ENCODE measurements around the gene UQCC2. TPM values are rescaled to one million over a fixed set of nuclear protein-coding genes. Genes with fewer than 3 reads are reported as not detected.

UQCC2 gene
- total RNA-seq, 1 donor from 2014 or later = 68.9 TPM

- no peaks in the 10 kb centered on the region for H3K36me3 Mint-ChIP-seq (ENCODE audit: unreplicated experiment)
- TF ChIP-seq CTCF (IDR thresholded peaks at IDR 0.05) = peak; percentile 95
- no peaks in the 10 kb centered on the region for H3K9me3 Mint-ChIP-seq (ENCODE audit: unreplicated experiment)
- peak; percentile 89 for DNase-seq (ENCODE audit: extremely low spot score, unreplicated experiment)
- H3K27me3 Mint-ChIP-seq (ENCODE audit: unreplicated experiment) = no peaks in the 10 kb centered on the region
- peak overlapping the region; percentile 93 for H3K27ac Mint-ChIP-seq (ENCODE audit: unreplicated experiment)
- peaks cover 52% of the 10 kb centered on the region for H3K4me1 Mint-ChIP-seq (ENCODE audit: unreplicated experiment)
- no peak overlapping the region for H3K4me3 Mint-ChIP-seq (ENCODE audit: unreplicated experiment)
Observed at GRCh38 chr6:33744001-33744848, 32.7 kb upstream of the UQCC2 start.

DNA sequence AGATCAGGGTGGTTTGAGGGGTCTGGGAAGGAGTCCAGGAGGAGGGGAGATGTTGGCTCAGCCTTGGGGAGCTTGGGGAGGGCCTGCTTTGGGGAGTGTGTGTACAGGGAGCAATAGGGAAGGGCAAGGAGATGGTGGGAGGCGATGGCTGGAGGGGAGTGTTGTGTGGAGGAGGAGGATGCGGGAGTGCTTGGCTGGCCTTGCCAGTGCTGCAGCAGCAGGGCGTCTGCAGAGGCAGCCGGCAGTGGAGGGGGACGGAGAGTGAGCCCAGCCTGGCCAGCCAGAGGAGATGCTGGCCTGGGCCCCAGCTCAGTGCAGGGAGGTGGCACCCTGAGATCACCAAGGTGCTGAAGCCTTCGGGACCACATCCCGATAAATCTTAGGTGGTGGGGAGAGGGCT is 31.3 kb upstream of the UQCC2 start:
- peaks cover 42% of the 10 kb centered on the region for H3K4me1 Mint-ChIP-seq (ENCODE audit: unreplicated experiment)
- H3K27me3 Mint-ChIP-seq (ENCODE audit: unreplicated experiment) = no peaks in the 10 kb centered on the region
- H3K27ac Mint-ChIP-seq (ENCODE audit: unreplicated experiment) = no peak overlapping the region
- no peak for DNase-seq (ENCODE audit: extremely low spot score, unreplicated experiment)
- no peak overlapping the region for H3K4me3 Mint-ChIP-seq (ENCODE audit: unreplicated experiment)
- no peaks in the 10 kb centered on the region for H3K36me3 Mint-ChIP-seq (ENCODE audit: unreplicated experiment)
- H3K9me3 Mint-ChIP-seq (ENCODE audit: unreplicated experiment) = no peaks in the 10 kb centered on the region
- TF ChIP-seq CTCF (IDR thresholded peaks at IDR 0.05) = no peak

GRCh38 chr6:33742092-33742491 is 30.6 kb upstream of the UQCC2 start:
- Mint-ChIP-seq H3K9me3 (ENCODE audit: unreplicated experiment) (no peaks in the 10 kb centered on the region), H3K27me3 (ENCODE audit: unreplicated experiment) (no peaks in the 10 kb centered on the region), H3K27ac (ENCODE audit: unreplicated experiment) (no peak overlapping the region), H3K4me1 (ENCODE audit: unreplicated experiment) (peaks cover 38% of the 10 kb centered on the region), H3K4me3 (ENCODE audit: unreplicated experiment) (no peak overlapping the region), H3K36me3 (ENCODE audit: unreplicated experiment) (no peaks in the 10 kb centered on the region)
- no peak for DNase-seq (ENCODE audit: extremely low spot score, unreplicated experiment)
- no peak for TF ChIP-seq CTCF (IDR thresholded peaks at IDR 0.05)

- no peaks in the 10 kb centered on the region for H3K36me3 Mint-ChIP-seq (ENCODE audit: unreplicated experiment)
- no peak overlapping the region for H3K27ac Mint-ChIP-seq (ENCODE audit: unreplicated experiment)
- peaks cover 25% of the 10 kb centered on the region for H3K4me1 Mint-ChIP-seq (ENCODE audit: unreplicated experiment)
- no peaks in the 10 kb centered on the region for H3K27me3 Mint-ChIP-seq (ENCODE audit: unreplicated experiment)
- no peak overlapping the region for H3K4me3 Mint-ChIP-seq (ENCODE audit: unreplicated experiment)
- no peaks in the 10 kb centered on the region for H3K9me3 Mint-ChIP-seq (ENCODE audit: unreplicated experiment)
- TF ChIP-seq CTCF (IDR thresholded peaks at IDR 0.05) = no peak
- DNase-seq (ENCODE audit: extremely low spot score, unreplicated experiment) = no peak
Observed at GRCh38 chr6:33740794-33741193, 29.3 kb upstream of the UQCC2 start.

- DNase-seq (ENCODE audit: extremely low spot score, unreplicated experiment) = no peak
- Mint-ChIP-seq H3K4me3 (ENCODE audit: unreplicated experiment) (no peak overlapping the region), H3K4me1 (ENCODE audit: unreplicated experiment) (peaks cover 19% of the 10 kb centered on the region), H3K27ac (ENCODE audit: unreplicated experiment) (no peak overlapping the region), H3K27me3 (ENCODE audit: unreplicated experiment) (no peaks in the 10 kb centered on the region), H3K36me3 (ENCODE audit: unreplicated experiment) (no peaks in the 10 kb centered on the region), H3K9me3 (ENCODE audit: unreplicated experiment) (no peaks in the 10 kb centered on the region)
- no peak for TF ChIP-seq CTCF (IDR thresholded peaks at IDR 0.05)
Observed at GRCh38 chr6:33740204-33740608, 28.7 kb upstream of the UQCC2 start.
